ENCODE data around the gene TPSAB1. TPM values are rescaled to one million over a fixed set of nuclear protein-coding genes. Genes with fewer than 3 reads are reported as not detected.
"Not testable (repeated sequence)": the region's sequence is repeated elsewhere in the genome, so short reads cannot be mapped to it uniquely, and the experiment has no call there.

The TPSAB1 gene
- total and polyA plus RNA-seq, 7 donors: 5.1 to 118 (median 14.4) TPM

DNA sequence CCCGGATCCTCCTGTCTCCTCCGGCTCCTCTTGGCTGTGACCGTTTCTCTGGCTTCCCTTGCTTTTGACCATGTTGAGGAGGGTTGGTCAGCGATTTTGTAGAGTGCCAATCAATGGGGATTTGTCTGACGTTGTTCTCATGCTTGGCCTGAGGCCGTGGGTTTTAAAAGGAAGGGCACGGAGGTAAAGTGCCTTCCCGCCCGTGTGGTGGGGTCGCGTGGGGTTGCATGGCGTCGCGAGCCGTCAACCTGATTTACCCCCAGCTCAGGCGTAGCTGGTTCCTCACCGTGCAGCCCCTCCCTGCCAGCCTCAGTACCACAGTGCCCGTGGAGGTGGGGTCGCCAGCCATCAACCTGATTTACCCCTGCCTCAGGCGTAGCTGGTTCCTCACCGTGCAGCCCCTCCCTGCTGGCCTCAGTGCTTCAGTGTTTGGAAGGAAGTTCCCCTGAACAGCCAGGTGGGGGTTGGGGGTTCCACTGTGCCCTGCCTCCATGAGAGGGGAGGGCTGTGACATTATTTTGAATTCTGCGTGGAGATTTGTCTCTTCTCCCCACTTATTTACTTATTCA is 5.0 kb downstream of the TPSAB1 start:
- no peak overlapping the region for H3K4me3 ChIP-seq
- intact Hi-C loops (cut with DNase I): no loop called here
- H3K27me3 ChIP-seq: peaks cover 0 to 31% (median 21%) of the 10 kb centered on the region in 3 donors
- peak; percentile 22 for DNase-seq
- no peak overlapping the region for H3K27ac ChIP-seq
- 42 to 54% methylated on average over 22 of the region's 22 CpGs for WGBS, 2 donors
- H3K36me3 ChIP-seq: no peaks in the 10 kb centered on the region
- H3K4me1 ChIP-seq: no peaks in the 10 kb centered on the region
- no peaks in the 10 kb centered on the region for H3K9me3 ChIP-seq
- TF ChIP-seq POLR2AphosphoS5 (IDR thresholded peaks at IDR 0.05) (no peak), EP300 (IDR thresholded peaks at IDR 0.05) (no peak), POLR2A (IDR thresholded peaks at IDR 0.05) (no peak)
- TF ChIP-seq, protein P1, sequence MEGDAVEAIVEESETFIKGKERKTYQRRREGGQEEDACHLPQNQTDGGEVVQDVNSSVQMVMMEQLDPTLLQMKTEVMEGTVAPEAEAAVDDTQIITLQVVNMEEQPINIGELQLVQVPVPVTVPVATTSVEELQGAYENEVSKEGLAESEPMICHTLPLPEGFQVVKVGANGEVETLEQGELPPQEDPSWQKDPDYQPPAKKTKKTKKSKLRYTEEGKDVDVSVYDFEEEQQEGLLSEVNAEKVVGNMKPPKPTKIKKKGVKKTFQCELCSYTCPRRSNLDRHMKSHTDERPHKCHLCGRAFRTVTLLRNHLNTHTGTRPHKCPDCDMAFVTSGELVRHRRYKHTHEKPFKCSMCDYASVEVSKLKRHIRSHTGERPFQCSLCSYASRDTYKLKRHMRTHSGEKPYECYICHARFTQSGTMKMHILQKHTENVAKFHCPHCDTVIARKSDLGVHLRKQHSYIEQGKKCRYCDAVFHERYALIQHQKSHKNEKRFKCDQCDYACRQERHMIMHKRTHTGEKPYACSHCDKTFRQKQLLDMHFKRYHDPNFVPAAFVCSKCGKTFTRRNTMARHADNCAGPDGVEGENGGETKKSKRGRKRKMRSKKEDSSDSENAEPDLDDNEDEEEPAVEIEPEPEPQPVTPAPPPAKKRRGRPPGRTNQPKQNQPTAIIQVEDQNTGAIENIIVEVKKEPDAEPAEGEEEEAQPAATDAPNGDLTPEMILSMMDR (IDR thresholded peaks at IDR 0.05): no peak

DNA sequence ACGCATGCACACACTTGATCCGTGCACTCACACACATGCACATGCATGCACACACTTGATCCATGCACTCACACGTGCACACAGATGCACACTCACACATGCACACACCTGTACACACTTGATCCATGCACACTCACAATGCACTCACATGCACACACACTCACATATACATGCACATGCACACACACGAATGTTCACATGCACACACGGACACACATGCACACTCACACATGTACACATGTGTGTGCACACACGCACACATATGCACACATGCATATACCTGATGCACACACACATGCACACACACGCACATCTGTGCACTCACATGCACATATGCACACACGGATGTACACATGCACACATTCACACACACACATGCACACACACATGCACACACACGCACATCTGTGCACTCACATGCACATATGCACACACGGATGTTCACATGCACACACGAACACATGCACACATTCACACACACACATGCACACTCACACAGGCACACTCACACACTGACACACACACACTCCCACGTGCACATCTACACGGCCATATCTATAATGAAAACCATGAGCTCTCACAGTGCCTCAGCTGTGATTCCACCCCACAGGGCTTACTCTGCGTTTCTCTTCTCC is 7.5 kb downstream of the TPSAB1 start:
- H3K4me3 ChIP-seq; H3K9me3 ChIP-seq; intact Hi-C loops (cut with DNase I); H3K27ac ChIP-seq; H3K4me1 ChIP-seq; H3K36me3 ChIP-seq: not testable (repeated sequence)
- DNase-seq: peak; percentile 17
- H3K27me3 ChIP-seq: peaks cover 0 to 31% (median 21%) of the 10 kb centered on the region in 3 donors
- 77 to 88% methylated on average over 13 to 14 of the region's 14 CpGs for WGBS, 2 donors

DNA sequence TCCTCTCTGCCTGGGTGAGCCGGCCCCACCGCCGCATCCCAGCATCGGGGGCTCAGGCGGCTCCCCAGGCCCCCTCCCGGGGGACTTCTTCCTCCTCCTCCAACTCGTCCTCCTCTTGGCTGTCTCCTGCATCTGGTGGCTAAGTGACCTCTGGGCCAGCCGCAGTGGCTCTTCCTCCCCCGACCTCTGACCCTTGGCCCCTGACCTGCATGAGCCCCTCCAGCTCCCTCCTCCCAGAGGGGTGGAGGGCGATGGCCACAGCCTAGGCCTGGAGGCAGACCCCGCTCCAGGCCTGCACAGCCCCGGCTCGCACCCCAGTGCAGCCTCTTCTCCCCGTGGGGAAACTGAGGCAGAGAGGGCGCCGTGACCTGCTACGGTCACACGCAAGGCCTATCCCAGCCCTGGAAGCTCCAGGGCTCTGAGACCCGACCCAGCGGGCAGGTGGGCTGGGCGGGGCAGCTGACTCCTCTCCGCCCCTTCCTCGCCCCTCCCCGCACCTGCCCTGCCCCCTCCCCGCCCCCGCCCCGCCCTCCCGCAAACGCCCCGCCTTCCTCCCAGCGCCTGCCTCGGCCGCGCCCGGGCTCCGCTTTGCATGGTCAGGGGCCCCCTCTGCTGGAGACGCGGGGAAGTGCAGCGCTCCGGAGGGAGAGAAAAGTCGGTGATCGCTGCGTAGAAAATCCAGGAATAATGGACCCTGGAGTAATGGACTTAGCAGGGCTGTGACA is 8.7 kb downstream of the TPSAB1 start:
- H3K4me3 ChIP-seq; intact Hi-C loops (cut with DNase I): not testable (repeated sequence)
- WGBS, 2 donors: 54 to 74% methylated on average over 3 to 6 of the region's 43 CpGs

DNA sequence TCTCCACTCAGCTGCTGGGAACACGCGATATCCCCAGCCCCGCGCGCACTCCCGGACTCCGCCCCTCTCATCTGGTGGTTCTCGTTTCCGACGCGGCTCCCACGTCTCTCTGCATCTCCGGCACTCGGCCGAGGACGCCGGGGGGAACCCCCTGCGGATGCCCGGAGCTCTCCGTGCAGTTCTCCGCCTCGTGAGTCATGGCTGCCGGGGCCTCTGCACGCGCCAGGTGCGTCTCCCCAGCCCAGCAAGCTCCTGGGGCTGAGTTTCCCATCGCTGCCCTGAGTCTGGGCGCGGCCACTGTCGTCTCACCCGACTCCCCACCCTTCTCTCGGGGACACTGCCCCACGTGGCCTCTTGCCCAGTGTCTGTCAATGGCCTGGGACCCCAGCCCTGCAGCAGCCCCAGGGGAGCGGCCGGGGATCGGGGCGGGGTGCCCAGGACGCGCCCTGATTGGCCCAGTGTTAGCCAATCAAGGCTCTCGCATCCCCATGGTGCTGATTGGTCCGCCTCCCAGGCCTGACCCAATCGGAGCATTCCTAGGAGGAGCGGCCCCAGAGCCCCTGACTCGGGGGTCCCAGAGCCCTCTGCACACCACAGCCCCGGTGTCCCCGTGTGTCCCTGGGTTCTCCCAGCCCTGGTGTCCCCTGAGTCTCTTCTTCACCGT is 13.3 kb downstream of the TPSAB1 start:
- intact Hi-C loops (cut with DNase I); H3K27ac ChIP-seq; H3K36me3 ChIP-seq; H3K9me3 ChIP-seq; DNase-seq; H3K4me3 ChIP-seq; H3K4me1 ChIP-seq: not testable (repeated sequence)
- peaks cover 1 to 27% (median 10%) of the 10 kb centered on the region in 3 donors for H3K27me3 ChIP-seq
- WGBS, 2 donors: no CpG with 5 or more reads among the region's 47 CpGs

More for the DNA sequence above, 8.7 kb downstream of the TPSAB1 start:
- peaks cover 0 to 30% (median 20%) of the 10 kb centered on the region in 3 donors for H3K27me3 ChIP-seq
- not testable (repeated sequence) for H3K4me1 ChIP-seq, H3K36me3 ChIP-seq, H3K27ac ChIP-seq, H3K9me3 ChIP-seq
- DNase-seq: peak; percentile 58

DNA sequence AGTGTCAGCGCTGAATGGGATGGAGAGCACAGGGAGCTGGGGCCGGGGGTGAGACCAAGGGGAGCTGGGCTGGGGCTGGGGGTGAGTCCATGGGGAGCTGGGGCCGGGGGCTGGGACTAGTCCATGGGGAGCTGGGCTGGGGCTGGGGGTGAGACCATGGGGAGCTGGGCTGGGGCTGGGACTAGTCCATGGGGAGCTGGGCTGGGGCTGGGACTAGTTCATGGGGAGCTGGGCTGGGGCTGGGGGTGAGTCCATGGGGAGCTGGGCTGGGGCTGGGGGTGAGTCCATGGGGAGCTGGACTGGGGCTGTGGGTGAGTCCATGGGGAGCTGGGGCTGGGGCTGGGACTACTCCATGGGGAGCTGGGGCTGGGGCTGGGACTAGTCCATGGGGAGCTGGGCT is 14.3 kb downstream of the TPSAB1 start:
- H3K27ac ChIP-seq; H3K9me3 ChIP-seq; H3K36me3 ChIP-seq; intact Hi-C loops (cut with DNase I); H3K4me1 ChIP-seq; DNase-seq; H3K4me3 ChIP-seq: not testable (repeated sequence)
- H3K27me3 ChIP-seq: peaks cover 9 to 37% (median 19%) of the 10 kb centered on the region in 3 donors
- WGBS, 2 donors: 87 to 91% methylated on average over 3 of the region's 3 CpGs

DNA sequence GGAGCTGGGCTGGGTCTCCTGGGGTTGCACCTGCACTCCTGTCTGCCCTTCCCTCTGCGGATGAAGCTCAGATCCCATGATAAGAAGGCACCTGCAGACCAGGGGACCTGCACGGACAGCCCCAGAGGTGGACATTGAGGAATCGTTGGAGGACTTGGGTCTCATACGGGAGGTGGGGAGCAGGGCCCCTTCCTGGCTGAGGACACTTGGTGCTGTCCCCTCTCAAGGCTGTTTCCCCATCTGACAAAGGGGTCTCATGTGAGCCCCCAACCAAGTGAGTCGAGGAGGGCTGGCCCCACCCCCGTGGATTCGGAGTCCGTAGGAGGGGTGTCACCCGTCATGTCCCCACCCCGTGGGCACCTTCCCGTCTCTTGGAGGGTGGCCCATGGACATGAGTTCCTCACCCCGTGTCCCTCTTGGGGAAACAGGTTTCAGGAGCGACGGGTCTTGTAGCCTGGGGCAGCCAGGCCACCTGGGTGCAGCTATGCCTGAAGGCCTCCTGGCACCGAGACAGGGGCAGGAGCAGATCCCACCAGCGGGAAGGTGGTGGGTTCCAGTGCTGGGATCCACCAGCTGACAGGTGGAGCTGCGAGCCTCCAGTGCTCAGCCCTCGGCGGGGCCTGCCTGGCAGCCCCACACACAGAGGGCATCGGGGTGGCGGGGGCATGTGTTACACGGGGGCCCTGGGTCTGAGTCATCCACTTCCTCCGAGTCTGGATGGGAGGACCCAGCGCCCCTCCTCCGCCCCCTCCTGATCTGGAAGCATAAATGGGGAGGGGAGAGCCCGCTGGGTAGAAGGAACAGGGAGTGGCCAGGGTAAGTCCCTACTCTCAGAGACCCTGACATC is 15.0 kb downstream of the TPSAB1 start, which contains the start of gene TPSD1:
TPSD1 (plus strand) TSS at position 794 of the 847 bp plus-strand sequence. CDS start 212 bp downstream, outside the sequence.
- H3K27ac ChIP-seq; H3K36me3 ChIP-seq; H3K4me3 ChIP-seq; H3K9me3 ChIP-seq; H3K4me1 ChIP-seq; DNase-seq; intact Hi-C loops (cut with DNase I): not testable (repeated sequence)
- peaks cover 9 to 44% (median 26%) of the 10 kb centered on the region in 3 donors for H3K27me3 ChIP-seq
- WGBS, 2 donors: 50 to 68% methylated on average over 26 of the region's 26 CpGs

DNA sequence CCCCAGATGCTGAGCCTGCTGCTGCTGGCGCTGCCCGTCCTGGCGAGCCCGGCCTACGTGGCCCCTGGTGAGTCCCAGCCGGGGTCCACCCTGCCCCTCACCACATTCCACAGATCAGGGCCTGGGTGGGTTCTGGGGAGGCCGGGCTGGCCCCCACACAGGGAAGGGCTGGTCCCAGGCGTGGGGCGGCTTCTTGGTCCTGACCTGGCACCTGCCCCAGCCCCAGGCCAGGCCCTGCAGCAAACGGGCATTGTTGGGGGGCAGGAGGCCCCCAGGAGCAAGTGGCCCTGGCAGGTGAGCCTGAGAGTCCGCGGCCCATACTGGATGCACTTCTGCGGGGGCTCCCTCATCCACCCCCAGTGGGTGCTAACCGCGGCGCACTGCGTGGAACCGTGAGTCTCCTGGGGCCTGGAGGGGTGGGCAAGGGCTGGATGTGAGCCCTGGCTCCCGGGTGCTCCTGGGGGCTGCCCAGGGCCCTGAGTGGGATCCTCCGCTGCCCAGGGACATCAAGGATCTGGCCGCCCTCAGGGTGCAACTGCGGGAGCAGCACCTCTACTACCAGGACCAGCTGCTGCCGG is 15.9 kb downstream of the TPSAB1 start:
- intact Hi-C loops (cut with DNase I); H3K27ac ChIP-seq; H3K9me3 ChIP-seq; H3K36me3 ChIP-seq; H3K4me3 ChIP-seq; DNase-seq; H3K4me1 ChIP-seq: not testable (repeated sequence)
- WGBS, 2 donors: 77 to 80% methylated on average over 23 of the region's 23 CpGs
- H3K27me3 ChIP-seq: peaks cover 9 to 53% (median 35%) of the 10 kb centered on the region in 3 donors
